NCI-H146 (cell line): Measurements from ENCODE around the gene ACBD7.

Source experiments
- DNase-seq: peaks from one replicate; lab custom pipeline; 2025; lab: John Stamatoyannopoulos, UW

The ACBD7 gene

DNA sequence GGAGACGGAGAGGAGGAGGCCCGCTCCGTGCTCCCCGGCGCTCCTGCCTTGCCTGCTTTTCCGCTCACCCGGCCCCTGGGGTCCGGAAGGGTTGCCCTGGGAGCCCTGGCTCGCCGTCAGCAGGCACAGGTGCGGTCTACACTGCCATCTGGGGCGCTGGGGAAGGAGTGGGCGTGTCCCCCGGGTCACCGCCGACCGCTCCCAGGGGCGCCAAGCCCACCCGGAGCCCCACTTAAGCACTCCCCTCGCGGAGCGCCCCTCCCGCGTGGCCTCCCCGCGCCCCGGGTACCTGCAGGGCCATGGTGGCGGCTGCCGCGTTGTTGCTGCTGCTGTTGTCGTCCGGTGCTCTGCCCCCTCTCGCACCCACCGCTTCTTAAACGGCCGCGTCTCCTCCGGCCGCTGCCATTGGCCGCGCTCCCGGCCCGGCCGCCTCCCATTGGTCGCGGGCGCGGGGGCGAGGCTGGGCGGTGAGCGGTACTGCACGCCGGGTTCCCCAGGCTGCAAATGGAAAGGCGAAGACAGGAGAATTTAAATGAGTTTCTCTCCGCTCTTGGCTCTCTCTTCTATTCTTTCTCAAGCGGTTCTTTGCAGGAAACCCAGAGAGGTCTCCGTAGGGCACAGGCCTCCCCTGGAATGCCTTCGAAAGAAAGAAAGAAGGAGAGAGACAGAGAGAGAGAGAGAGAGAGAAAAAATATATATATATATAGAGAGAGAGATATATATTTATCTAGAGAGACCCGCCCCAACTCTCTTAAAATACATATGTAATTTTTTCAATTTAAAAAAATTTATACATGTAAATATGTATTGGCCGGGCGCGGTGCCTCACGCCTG lies at the start of gene ACBD7:
Gene ACBD7 (minus strand): TSS at position 349 of the 834 bp plus-strand sequence. CDS start 48 bp downstream, at position 301.
- DNase-seq, result peak; percentile 96

DNA sequence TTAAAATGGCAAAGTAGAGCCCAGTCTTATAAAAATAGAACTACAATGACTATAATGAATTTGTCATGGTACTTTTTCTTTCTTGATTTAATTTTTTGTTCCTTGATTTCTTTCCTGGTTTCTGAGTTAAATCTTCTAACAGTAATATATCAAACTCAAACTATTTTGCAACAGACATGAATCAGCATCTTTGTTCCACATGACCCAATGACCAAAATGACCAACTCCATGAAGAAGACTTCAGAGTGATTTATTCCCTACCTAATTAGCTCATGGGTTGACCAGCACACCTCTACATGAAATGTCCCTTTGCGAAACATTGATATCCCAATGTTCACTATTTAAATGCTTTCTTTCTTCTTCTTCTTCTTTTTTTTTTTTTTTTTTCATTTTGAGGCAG lies 49.1 kb upstream of the ACBD7 start:
- no peak for DNase-seq

DNA sequence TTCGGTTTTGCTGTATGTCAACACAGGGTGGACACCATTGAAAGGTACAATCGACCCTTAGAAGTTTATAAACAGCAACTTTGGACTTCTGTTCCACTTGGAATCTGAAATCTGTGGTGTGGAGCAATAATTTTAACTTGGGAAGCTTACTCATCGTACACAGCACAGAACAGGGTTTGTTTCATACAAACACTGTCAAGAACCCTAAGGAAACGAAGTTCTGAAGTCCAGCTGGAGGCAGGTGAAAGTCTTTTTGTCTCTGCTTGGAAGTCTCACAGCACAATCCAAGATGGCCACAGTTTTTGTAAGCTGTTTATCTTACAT lies 48.4 kb upstream of the ACBD7 start:
- no peak for DNase-seq

DNA sequence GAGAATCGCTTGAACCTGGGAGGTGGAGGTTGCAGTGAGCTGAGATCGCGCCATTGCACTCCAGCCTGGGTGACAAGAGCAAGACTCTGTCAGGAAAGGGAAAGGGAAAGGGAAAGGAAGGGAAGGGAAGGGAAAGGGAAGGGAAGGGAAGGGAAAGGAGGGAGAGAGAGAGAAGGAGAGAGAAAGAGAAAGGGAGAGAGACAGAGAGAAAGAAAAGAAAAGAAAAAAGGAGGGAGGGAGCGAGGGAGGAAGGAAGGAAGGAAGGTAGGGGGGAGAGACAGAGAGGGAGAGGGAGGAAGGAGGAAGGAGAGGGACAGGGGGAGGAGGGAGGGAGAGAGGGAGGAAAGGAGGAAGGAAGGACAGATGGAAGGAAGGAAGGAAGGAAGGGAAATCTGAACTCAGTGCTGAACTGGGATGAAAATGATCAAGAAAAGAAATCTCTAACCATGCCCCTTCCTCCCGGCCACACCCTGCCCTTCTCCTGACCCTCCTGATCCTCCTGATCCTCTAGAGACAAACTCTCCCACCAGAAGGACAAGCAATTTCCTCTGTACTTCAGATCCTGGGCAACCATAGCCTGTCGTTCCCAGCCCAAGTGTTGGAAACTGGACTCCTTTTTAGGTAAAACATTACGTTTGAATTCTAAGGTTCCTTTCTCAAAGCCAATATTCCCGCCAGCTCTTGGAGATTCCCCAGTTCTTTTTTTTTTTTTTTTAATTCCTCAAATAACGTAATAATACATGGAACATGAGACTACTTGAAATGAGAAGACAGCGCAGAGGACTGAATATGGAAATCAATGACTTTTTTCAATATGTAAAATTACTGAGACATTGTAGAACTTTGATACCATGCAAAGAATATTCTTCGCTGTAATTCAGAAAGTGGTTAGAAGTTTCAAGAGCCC lies 47.8 kb upstream of the ACBD7 start:
- DNase-seq, result no peak

DNA sequence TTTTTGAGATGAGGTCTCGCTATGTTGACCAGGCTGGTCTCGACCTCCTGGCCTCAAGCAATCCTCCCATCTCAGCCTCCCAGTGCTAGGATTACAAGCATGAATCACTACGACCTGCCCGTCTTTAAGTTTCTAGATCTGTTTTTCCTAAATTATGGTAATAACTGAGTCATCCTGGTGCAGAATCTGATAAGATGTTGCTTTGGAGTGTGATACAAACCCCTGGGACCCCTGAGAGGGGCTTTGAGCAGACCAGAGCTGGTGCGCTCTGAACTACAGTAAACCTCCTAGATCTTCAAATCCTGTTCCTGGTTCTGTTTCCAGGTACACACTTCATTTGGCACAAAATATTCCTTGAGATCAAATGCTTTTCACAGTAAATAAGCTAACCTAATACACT lies 42.8 kb upstream of the ACBD7 start:
- no peak for DNase-seq

DNA sequence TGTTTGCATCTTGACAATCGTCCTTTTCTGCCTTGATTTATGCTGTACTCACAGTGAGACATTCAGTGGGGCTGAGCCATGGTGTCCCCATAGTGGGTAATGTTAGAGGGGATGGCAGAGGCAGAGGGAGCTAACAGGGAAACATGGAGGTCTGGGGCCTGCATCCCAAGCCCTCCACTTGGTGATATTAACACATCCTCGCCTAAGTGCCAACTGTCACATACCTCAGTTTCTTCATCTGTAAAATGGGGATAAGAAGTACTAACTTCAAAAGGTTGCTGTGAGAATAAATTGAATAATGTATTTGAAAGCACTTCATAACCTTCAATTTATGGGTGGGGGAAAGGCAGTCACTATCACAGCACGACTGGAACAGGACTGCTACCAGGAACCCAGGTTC lies 36.3 kb upstream of the ACBD7 start:
- DNase-seq, result no peak

DNA sequence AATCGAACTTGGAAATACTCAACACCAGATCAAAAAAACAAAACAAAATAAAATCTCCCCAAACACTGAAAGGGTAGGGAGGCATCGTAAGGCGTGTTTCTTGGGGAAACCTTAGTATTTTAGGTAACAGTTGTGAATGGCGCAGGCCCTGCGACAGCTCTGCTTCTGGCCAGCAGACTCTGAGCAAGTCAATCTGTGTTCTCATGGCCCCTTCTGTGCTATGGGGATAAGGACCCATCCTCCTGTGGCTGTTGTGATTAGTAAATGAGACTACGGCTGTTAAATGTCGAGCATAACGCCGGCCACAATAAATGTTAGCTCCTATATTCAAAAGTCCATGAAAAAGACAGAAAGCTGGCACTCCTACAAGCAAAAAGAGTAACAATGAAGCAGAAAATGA lies 35.6 kb upstream of the ACBD7 start:
- DNase-seq, result no peak

DNA sequence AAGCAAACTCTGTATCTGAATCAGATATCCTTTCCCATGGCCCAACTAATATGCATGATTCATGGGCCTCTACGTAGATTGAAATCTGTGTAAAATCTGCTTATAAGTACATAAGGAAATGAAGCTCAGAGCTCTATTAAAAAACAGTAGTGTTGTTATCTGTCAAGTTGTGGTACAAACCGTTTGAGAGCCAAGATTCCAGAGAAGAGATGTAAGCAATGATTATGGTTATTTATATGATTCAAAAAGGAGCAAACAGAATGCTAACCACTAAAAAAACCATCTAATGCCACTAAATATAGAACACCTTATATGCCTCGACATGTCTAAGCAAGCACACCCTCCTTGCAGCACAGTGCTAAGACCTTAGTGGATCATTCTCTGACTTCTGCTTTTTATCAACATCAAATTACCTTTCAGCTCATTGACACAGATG lies 35.2 kb upstream of the ACBD7 start:
- no peak for DNase-seq

DNA sequence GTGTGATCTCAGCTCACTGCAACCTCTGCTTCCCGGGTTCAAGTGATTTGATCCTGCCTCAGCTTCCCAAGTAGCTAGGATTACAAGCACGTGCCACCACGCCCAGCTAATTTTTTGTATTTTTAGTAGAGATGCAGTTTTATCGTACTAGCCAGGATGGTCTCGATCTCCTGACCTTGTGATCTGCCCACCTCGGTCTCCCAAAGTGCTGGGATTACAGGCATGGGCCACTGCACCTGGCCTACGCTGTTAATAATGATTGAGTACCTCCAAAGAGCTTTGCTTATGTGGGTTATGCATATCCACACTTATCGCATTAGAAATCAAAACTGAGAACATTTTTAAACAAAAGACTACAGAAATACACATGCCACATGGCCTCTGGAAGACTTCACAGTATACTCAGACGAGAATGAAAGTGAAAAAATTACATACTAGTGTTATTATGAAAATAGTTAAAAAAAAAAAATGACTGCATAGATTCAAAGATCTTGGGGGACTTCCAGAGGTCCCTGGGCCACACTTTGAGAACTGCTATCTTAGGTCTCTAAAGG lies 34.0 kb upstream of the ACBD7 start:
- DNase-seq, result no peak

DNA sequence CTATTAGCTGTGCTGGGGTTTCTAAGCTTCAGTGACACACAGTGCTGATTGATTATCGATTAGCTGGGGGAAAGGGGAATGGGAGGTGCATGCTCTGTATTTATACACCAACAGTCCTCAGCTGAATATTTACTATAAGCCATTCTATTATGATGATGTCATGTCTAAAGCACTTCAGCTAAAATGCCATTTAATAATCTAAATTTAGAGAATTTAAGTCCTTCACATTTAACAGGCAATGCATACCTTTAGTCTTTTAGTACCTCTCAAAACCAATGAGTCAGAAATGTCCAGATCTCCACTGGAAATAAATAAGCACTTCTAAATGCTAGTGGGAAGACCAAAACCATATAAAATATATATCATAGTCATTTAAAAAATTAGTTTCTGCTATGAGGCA lies 33.1 kb upstream of the ACBD7 start:
- DNase-seq, result no peak

DNA sequence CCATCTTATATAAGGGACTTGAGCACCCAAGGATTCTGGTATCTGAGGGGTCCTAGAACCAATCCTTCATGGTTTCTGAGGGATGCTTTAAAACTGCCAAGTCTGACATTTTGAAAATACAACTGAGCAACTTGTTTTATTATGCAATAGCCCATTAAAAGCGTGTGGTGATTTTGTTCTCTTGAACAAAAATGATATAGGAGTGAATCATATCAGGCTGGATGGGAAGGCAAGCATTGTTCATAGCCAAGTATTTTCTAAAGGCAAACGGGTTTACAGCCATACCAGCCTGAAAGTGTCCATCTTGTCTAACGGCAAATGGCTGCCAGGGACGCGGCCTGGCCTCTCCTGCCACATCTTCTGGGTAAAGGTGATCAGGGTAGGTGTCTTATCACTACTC lies 31.9 kb upstream of the ACBD7 start:
- DNase-seq, result no peak

DNA sequence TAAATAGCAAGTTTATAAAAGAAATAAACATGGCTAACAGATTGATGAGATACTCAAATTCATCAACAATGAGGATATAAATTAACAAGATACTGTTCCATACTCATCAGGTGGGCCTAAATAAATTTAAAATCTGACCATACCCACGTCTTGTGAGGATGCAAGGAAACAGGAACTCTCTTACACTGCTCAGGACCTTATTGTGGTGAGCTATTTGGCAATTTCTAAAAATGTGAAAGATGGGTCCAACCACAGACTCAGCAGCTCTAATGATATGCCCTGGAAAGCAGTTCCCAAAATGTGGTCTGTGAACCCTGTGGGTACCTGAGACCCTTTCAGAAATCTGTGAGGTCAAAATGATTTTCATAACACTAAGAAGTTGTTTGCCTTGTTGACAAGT lies 30.0 kb upstream of the ACBD7 start:
- no peak for DNase-seq

DNA sequence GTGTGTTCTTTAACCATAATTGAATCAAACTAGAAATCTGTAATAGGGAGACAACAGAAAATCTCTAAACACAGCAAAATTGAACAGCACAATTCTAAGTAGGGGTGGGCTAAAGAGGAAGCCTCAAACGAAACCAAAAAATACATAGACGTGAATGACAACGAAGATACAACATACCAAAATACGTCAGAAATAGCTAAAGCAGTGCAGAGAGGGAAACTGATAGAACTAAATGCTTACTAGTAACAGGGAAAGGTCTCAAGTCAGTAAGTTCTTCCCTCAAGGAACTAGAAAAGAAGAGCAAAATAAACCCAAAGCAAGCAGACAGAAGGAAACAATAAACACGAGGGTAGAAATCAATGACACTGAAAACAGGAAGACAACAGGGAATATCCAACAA lies 27.6 kb upstream of the ACBD7 start:
- no peak for DNase-seq

DNA sequence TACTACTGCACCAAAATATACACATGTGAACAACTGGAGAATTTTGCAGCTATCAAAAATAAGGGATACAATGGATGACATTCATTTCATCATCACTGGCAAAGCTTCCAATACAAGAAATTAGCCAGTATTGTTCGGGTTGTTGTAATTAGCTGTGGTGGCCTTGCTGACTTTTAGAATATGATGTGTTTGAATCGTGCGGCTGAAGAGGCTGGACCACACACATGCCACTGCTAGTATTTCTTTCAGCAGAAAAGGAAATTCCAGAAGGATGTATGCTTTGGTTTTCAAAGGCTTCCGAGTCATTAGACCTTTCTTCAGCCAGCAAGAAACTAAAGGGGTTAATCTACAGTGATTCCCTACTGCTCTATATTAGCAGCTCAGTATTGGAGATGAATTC lies 25.2 kb upstream of the ACBD7 start:
- DNase-seq, result no peak

DNA sequence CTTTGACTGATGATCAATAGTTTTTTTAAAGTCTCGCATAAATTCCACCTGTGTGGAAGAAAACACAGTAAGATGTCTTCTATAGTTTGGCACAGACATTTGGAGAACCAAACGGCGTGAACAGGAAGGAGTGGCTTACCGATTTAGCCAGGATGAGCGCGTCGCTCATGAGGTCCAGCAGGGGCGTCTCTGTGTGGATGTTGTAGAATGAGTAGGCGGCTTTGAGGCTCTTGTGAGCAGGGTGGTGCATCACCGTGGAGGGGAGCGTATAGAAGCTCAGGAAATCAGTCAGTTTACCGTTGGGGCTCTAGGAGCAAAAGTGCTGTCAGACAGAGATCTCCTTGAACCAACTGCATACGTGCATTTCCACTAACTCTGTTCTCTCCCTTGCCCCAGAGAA lies 24.1 kb upstream of the ACBD7 start:
- no peak for DNase-seq

DNA sequence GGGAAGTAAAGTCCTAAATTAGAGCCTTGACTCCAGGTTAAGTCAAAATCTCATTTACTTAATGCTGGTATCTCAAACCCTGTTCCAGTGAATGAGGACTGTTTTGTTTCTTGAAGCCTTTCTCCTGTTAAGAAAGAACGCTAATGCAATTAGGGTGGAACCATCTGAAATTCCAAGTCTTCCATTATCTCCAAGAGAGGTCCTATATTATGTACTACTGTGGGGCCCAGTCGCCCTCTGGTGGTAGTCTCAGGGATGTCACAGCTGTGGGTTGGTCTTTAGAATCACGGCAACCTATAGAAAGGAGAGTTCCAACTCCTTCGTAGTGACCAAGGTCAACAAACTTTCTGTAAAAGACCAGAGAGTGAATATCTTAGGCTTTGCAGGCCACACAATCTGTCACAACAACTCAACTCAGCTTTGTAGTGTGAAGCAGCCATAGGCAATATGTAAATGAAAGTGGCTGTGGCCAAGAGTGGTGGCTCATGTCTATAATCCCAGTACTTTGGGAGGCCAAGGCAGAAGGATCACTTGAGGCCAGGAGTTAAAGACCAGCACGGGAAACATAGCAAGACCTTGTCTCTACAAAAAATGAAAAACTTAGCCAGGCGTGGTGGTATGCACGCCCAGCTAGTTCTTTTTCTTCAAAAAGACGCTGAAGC lies 17.9 kb upstream of the ACBD7 start:
- peak; percentile 76 for DNase-seq

DNA sequence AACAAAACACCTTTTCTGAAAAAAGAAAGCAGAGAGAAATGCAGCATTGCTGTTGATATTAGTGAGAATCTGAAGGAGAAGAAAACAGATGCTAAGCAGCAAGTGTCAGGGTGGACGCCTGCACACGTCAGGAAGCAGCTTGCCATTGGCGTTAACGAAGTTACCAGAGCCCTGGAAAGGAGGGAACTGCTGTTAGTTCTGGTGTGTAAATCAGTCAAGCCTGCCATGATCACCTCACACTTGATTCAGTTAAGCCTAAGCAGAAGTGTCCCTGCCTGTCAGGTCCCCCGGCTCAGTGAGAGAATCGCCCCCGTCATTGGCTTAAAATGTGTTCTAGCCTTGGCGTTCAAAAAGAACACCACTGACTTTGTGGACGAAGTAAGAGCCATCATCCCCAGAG lies 14.9 kb upstream of the ACBD7 start:
- no peak for DNase-seq

DNA sequence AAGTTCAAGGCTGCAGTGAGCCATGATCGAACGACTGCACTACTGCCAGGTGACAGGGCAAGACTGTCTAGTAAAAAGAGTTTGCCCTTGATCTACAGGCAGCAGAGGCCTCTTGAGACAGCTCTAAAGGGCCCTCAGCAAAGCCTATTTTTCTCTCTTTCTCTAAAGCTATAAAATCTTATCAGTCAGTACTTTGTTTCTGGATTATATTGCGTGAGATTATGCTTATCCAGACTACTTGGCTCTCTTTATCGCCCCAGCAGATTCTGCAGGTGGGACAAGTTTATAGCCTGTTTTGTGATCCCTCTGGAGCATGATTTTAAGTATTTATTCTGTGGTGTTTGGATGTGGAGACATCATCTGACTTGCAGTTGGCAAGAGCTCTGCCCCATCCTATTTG lies 11.3 kb upstream of the ACBD7 start:
- no peak for DNase-seq

DNA sequence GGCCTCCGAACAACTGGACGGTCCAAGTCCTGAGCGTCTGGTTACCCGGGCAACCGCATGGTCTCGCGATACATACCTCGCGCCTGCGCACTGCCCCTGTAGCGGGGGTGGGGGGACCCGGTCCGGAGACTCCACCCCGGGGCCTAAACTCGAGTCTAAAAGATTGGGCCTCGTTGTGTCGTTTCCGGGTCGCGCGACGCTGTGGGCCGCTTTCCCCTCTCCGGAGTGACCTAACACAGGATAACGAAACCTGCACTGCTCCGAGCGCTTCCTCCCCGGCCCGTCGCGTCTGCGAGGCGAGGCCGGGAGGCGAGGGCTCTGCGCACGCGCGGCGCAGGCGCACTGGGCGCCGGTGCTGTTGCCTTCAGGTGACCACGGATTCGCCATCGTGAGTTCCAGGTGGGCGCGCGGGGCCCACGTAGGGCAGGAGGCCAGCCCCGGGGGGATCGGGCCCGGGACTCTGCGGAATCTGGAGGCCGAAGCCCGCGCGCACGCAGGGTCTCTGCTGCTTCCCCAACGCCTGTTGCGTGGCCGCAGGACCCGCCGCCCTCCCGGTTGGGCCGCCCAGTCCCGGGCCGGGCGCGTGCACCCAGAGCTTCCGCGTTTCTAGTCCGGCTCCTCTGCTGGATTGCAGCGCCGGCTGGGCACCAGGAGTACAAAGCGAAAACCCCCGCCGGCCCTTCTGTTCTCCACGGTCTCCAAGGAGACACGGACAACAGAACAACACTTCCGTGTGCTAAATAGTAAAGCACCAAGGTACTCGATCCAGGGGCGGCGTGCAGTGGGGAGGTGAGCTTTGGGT lies 8.6 kb upstream of the ACBD7 start, which contains the start of gene RPP38:
Gene RPP38 (plus strand): TSS at position 345 of the 802 bp plus-strand sequence. CDS start 5,960 bp downstream, outside the sequence.
- peak; percentile 98 for DNase-seq

DNA sequence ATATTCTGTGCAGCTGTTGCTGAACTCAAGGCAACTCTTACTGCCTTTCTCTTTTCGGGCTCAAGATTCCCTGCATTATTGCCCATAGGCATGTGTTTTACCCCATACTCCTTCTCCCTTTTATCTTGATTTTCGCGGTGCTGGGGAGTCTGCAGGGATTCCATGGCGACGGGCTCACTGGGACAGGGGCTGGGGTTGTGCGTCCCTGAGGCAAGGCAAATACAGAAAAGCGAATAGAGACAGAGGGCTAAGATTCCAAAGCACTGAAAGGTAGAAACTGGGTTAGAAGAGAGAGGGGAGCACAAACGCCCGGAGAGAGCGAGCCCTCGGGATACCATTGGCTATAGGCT lies 8.1 kb upstream of the ACBD7 start:
- DNase-seq, result no peak

DNA sequence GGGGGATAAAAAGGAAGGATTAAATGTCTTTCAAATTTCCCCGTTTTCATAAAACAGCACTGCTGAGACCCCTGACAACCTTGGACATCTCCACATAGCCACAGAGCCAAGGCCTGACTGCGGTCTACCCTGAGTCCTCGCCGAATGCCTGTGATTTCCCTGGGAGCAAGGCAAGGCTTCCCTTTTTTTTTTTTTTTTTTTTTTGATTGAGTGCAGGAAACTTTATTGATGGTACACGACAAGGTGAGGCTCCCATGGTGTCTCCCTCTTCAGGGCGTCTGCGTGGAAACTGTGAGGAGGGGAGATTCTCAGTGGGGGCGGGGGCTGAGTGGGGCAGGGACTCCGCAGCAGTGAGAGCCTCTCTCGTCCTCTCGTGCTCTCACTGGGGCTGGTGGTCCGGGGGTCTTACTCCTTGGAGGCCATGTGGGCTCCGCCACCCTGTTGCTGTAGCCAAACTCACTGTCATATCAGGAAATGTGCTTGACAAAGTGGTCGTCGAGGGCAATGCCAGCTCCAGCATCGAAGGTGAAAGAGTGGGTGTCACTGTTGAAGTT lies 4.4 kb upstream of the ACBD7 start:
- no peak for DNase-seq
